GM23338 (cell line): ENCODE data around the gene PIGN.

Experiments
- CREB1 ChIP-seq: fragments of 250-450 bp; sonication (Bioruptor Pico); IDR thresholded peaks from 2 replicates; pipeline ENCODE4 v1.5.0; 2020; ENCODE audit warnings: low read depth, mild to moderate bottlenecking, moderate library complexity
- EZH2 ChIP-seq: fragments of 200-600 bp; sonication (generic); IDR thresholded peaks from one replicate; pipeline ENCODE4 v1.8.0; 2017; ENCODE audit warnings: antibody characterized with exemption, mild to moderate bottlenecking, low read depth; ENCODE audit not compliant: unreplicated experiment
- EZH2phosphoT487 ChIP-seq: fragments of 200-600 bp; sonication (generic); IDR thresholded peaks from one replicate; pipeline ENCODE4 v1.8.1; 2018; ENCODE audit warnings: antibody characterized with exemption; ENCODE audit not compliant: unreplicated experiment
- POLR2AphosphoS5 ChIP-seq: IDR thresholded peaks from 2 replicates; pipeline ENCODE4 v1.6.1; 2016; ENCODE audit warnings: antibody characterized with exemption, low read depth
- TF ChIP-seq, protein P1 (sequence below), 2 experiments: fragments of 200-600 bp in 1 of 2; sonication (generic) in 1 of 2; conservative IDR thresholded peaks; 2 replicates each; pipeline versions ENCODE4 v1.5.1 to v1.6.1; 2016 to 2017; ENCODE audit warnings: antibody characterized with exemption in 2 of 2, low read depth in 2 of 2, mild to moderate bottlenecking in 2 of 2, moderate library complexity in 1 of 2
- TF ChIP-seq, protein P2 (sequence below): IDR thresholded peaks from 2 replicates; pipeline ENCODE4 v1.6.1; 2016; ENCODE audit warnings: antibody characterized with exemption
- TF ChIP-seq, protein P3 (sequence below): IDR thresholded peaks from one replicate; pipeline ENCODE4 v1.6.1; 2018; ENCODE audit warnings: antibody characterized with exemption; ENCODE audit not compliant: unreplicated experiment

DNA sequence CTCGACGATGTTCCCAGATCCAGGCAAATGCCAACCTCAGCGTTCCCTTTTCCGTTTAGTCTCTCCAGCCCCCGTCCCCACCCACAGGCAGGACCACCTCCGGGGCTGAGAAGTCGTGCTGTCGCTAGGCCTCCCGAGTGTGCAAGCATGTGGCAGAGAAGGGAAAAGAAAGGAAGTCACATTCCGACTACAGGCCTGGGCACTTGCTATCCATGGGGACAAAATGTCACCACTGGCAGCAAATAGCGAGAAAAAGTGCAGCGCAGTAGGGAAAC, 420 bp downstream of the PIGN start:
- TF ChIP-seq, protein P1, sequence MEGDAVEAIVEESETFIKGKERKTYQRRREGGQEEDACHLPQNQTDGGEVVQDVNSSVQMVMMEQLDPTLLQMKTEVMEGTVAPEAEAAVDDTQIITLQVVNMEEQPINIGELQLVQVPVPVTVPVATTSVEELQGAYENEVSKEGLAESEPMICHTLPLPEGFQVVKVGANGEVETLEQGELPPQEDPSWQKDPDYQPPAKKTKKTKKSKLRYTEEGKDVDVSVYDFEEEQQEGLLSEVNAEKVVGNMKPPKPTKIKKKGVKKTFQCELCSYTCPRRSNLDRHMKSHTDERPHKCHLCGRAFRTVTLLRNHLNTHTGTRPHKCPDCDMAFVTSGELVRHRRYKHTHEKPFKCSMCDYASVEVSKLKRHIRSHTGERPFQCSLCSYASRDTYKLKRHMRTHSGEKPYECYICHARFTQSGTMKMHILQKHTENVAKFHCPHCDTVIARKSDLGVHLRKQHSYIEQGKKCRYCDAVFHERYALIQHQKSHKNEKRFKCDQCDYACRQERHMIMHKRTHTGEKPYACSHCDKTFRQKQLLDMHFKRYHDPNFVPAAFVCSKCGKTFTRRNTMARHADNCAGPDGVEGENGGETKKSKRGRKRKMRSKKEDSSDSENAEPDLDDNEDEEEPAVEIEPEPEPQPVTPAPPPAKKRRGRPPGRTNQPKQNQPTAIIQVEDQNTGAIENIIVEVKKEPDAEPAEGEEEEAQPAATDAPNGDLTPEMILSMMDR (conservative IDR thresholded peaks at IDR 0.05; ENCODE audit: low read depth in 2 of 2) = no peak
- TF ChIP-seq EZH2 (no peak), CREB1 (CRISPR knock-in tag) (no peak), POLR2AphosphoS5 (no peak), EZH2phosphoT487 (no peak)
- TF ChIP-seq, protein P2, sequence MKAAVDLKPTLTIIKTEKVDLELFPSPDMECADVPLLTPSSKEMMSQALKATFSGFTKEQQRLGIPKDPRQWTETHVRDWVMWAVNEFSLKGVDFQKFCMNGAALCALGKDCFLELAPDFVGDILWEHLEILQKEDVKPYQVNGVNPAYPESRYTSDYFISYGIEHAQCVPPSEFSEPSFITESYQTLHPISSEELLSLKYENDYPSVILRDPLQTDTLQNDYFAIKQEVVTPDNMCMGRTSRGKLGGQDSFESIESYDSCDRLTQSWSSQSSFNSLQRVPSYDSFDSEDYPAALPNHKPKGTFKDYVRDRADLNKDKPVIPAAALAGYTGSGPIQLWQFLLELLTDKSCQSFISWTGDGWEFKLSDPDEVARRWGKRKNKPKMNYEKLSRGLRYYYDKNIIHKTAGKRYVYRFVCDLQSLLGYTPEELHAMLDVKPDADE = no peak
- TF ChIP-seq, protein P3, sequence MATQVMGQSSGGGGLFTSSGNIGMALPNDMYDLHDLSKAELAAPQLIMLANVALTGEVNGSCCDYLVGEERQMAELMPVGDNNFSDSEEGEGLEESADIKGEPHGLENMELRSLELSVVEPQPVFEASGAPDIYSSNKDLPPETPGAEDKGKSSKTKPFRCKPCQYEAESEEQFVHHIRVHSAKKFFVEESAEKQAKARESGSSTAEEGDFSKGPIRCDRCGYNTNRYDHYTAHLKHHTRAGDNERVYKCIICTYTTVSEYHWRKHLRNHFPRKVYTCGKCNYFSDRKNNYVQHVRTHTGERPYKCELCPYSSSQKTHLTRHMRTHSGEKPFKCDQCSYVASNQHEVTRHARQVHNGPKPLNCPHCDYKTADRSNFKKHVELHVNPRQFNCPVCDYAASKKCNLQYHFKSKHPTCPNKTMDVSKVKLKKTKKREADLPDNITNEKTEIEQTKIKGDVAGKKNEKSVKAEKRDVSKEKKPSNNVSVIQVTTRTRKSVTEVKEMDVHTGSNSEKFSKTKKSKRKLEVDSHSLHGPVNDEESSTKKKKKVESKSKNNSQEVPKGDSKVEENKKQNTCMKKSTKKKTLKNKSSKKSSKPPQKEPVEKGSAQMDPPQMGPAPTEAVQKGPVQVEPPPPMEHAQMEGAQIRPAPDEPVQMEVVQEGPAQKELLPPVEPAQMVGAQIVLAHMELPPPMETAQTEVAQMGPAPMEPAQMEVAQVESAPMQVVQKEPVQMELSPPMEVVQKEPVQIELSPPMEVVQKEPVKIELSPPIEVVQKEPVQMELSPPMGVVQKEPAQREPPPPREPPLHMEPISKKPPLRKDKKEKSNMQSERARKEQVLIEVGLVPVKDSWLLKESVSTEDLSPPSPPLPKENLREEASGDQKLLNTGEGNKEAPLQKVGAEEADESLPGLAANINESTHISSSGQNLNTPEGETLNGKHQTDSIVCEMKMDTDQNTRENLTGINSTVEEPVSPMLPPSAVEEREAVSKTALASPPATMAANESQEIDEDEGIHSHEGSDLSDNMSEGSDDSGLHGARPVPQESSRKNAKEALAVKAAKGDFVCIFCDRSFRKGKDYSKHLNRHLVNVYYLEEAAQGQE = no peak
